Parathyroid adenoma (tissue), 2 donors: Measurements from ENCODE around the gene NFKB2.

Experiments used
- H2AFZ ChIP-seq: fragments of 300-600 bp; sonication (generic); one replicate; pipeline ENCODE4 v1.7.0; 2017; ENCODE audit warnings: antibody characterized with exemption, mild to moderate bottlenecking
- H3K27ac ChIP-seq: fragments of 300-600 bp; sonication (generic); one replicate; pipeline ENCODE4 v1.7.0; 2017
- H3K27me3 ChIP-seq: fragments of 300-600 bp; sonication (generic); one replicate; pipeline ENCODE4 v1.7.0; 2017; ENCODE audit warnings: low read length; ENCODE audit not compliant: control insufficient read depth, insufficient read depth
- H3K36me3 ChIP-seq: fragments of 300-600 bp; sonication (generic); one replicate; pipeline ENCODE4 v1.7.0; 2017; ENCODE audit warnings: low read length; ENCODE audit not compliant: control insufficient read depth, insufficient read depth
- H3K4me1 ChIP-seq: fragments of 300-600 bp; sonication (generic); one replicate; pipeline ENCODE4 v1.7.0; 2017; ENCODE audit warnings: control low read depth
- H3K4me2 ChIP-seq: fragments of 300-600 bp; sonication (generic); one replicate; pipeline ENCODE4 v1.7.0; 2017; ENCODE audit warnings: low read length
- H3K4me3 ChIP-seq: fragments of 300-600 bp; sonication (generic); one replicate; pipeline ENCODE4 v1.7.0; 2017; ENCODE audit warnings: low read depth, low read length
- H3K79me2 ChIP-seq: fragments of 300-600 bp; sonication (generic); one replicate; pipeline ENCODE4 v1.7.0; 2017; ENCODE audit warnings: control low read depth
- H3K9ac ChIP-seq: fragments of 300-600 bp; sonication (generic); one replicate; pipeline ENCODE4 v1.7.0; 2017; ENCODE audit warnings: mild to moderate bottlenecking
- H3K9me3 ChIP-seq: fragments of 300-600 bp; sonication (generic); one replicate; pipeline ENCODE4 v1.7.0; 2017; ENCODE audit warnings: low read length; ENCODE audit not compliant: control insufficient read depth
- CTCF ChIP-seq: fragments of 300-600 bp; sonication (generic); IDR thresholded peaks from one replicate; pipeline ENCODE4 v1.7.0; 2017; ENCODE audit warnings: antibody characterized with exemption, mild to moderate bottlenecking
- donor health status: primary hyperparathyroidism.

NFKB2 gene

GRCh38 chr10:102406815-102407214, 11.3 kb downstream of the NFKB2 start:
- Histone ChIP-seq H3K4me3 (no peak overlapping the region), H3K4me2 (no peak overlapping the region), H3K27ac (no peak overlapping the region), H3K27me3 (no peaks in the 10 kb centered on the region), H3K79me2 (no peaks in the 10 kb centered on the region), H3K9ac (no peak overlapping the region), H3K9me3 (no peaks in the 10 kb centered on the region), H2AFZ (no peak overlapping the region), H3K36me3 (no peaks in the 10 kb centered on the region), H3K4me1 (peaks cover 15% of the 10 kb centered on the region)
- no peak for TF ChIP-seq CTCF

- Histone ChIP-seq H3K36me3 (no peaks in the 10 kb centered on the region), H3K4me2 (no peak overlapping the region), H3K9me3 (no peaks in the 10 kb centered on the region), H3K9ac (no peak overlapping the region), H2AFZ (no peak overlapping the region), H3K4me1 (peaks cover 15% of the 10 kb centered on the region), H3K27ac (no peak overlapping the region), H3K27me3 (no peaks in the 10 kb centered on the region), H3K4me3 (no peak overlapping the region), H3K79me2 (no peaks in the 10 kb centered on the region)
- TF ChIP-seq CTCF: no peak
Measured at GRCh38 chr10:102407425-102408130, 12.1 kb downstream of the NFKB2 start.

GRCh38 chr10:102408131-102408727, 12.7 kb downstream of the NFKB2 start:
- H3K36me3 ChIP-seq: no peaks in the 10 kb centered on the region
- peaks cover 15% of the 10 kb centered on the region for H3K4me1 ChIP-seq
- no peak for TF ChIP-seq CTCF
- peak overlapping the region; percentile 53 for H3K27ac ChIP-seq
- H3K4me2 ChIP-seq: no peak overlapping the region
- peak overlapping the region; percentile 91 for H2AFZ ChIP-seq
- no peaks in the 10 kb centered on the region for H3K27me3 ChIP-seq
- H3K79me2 ChIP-seq: no peaks in the 10 kb centered on the region
- H3K9me3 ChIP-seq: no peaks in the 10 kb centered on the region
- H3K4me3 ChIP-seq: no peak overlapping the region
- no peak overlapping the region for H3K9ac ChIP-seq

- H3K27me3 ChIP-seq: no peaks in the 10 kb centered on the region
Measured at GRCh38 chr10:102408728-102409603, 13.5 kb downstream of the NFKB2 start.

More at GRCh38 chr10:102408728-102409603, 13.5 kb downstream of the NFKB2 start:
- no peak overlapping the region for H3K9ac ChIP-seq
- H3K27ac ChIP-seq: peak overlapping the region; percentile 53
- no peaks in the 10 kb centered on the region for H3K36me3 ChIP-seq
- H3K4me3 ChIP-seq: no peak overlapping the region
- peak overlapping the region; percentile 53 for H3K4me2 ChIP-seq
- peaks cover 12% of the 10 kb centered on the region for H3K4me1 ChIP-seq
- no peak for TF ChIP-seq CTCF
- H3K9me3 ChIP-seq: no peaks in the 10 kb centered on the region
- H3K79me2 ChIP-seq: no peaks in the 10 kb centered on the region
- H2AFZ ChIP-seq: peak overlapping the region; percentile 91
